ENCODE results near the gene OTOF. TPM values are rescaled to one million over a fixed set of nuclear protein-coding genes. Genes with fewer than 3 reads are reported as not detected.

OTOF gene
- total RNA-seq, 1 donor, result not detected

GRCh38 chr2:26432859-26433258 is 45.1 kb downstream of the OTOF start:
- Histone ChIP-seq H3K36me3 (ENCODE audit: insufficient read depth, low read length) (no peaks in the 10 kb centered on the region), H3K27ac (ENCODE audit: low read depth, low read length) (no peak overlapping the region), H3K9me3 (ENCODE audit: low read depth, low read length) (no peaks in the 10 kb centered on the region), H3K4me2 (ENCODE audit: insufficient read depth, low read length) (no peak overlapping the region), H3K4me3 (ENCODE audit: insufficient read depth, low read length) (no peak overlapping the region), H3K27me3 (ENCODE audit: insufficient read depth, low read length) (no peaks in the 10 kb centered on the region), H2AFZ (ENCODE audit: low read length) (no peak overlapping the region), H3K4me1 (ENCODE audit: insufficient read depth, low read length) (peaks cover 5% of the 10 kb centered on the region), H3K79me2 (ENCODE audit: insufficient read depth, low read length) (no peaks in the 10 kb centered on the region), H4K20me1 (ENCODE audit: insufficient read depth, low read length) (no peaks in the 10 kb centered on the region)
- no peak for TF ChIP-seq CTCF (IDR thresholded peaks at IDR 0.05; ENCODE audit: extremely low read depth, low read depth, low read length)
- DNase-seq (ENCODE audit: insufficient read length, low spot score, missing footprints), result no peak

- Histone ChIP-seq H2AFZ (ENCODE audit: low read length) (no peak overlapping the region), H3K79me2 (ENCODE audit: insufficient read depth, low read length) (no peaks in the 10 kb centered on the region), H4K20me1 (ENCODE audit: insufficient read depth, low read length) (no peaks in the 10 kb centered on the region), H3K4me1 (ENCODE audit: insufficient read depth, low read length) (peaks cover 5% of the 10 kb centered on the region), H3K27ac (ENCODE audit: low read depth, low read length) (no peak overlapping the region), H3K4me2 (ENCODE audit: insufficient read depth, low read length) (no peak overlapping the region), H3K36me3 (ENCODE audit: insufficient read depth, low read length) (no peaks in the 10 kb centered on the region), H3K9me3 (ENCODE audit: low read depth, low read length) (no peaks in the 10 kb centered on the region), H3K27me3 (ENCODE audit: insufficient read depth, low read length) (no peaks in the 10 kb centered on the region), H3K4me3 (ENCODE audit: insufficient read depth, low read length) (no peak overlapping the region)
- no peak for TF ChIP-seq CTCF (IDR thresholded peaks at IDR 0.05; ENCODE audit: extremely low read depth, low read depth, low read length)
- no peak for DNase-seq (ENCODE audit: insufficient read length, low spot score, missing footprints)
Measured at GRCh38 chr2:26432363-26432762, 45.6 kb downstream of the OTOF start.

- Histone ChIP-seq H3K4me3 (ENCODE audit: insufficient read depth, low read length) (no peak overlapping the region), H3K4me1 (ENCODE audit: insufficient read depth, low read length) (peaks cover 5% of the 10 kb centered on the region)
- no peak for DNase-seq (ENCODE audit: insufficient read length, low spot score, missing footprints)
Measured at GRCh38 chr2:26430826-26431225, 47.1 kb downstream of the OTOF start.

More at GRCh38 chr2:26430826-26431225, 47.1 kb downstream of the OTOF start:
- H3K4me2 ChIP-seq (ENCODE audit: insufficient read depth, low read length), result no peak overlapping the region
- H3K36me3 ChIP-seq (ENCODE audit: insufficient read depth, low read length), result no peaks in the 10 kb centered on the region
- H3K27me3 ChIP-seq (ENCODE audit: insufficient read depth, low read length), result no peaks in the 10 kb centered on the region
- no peaks in the 10 kb centered on the region for H3K79me2 ChIP-seq (ENCODE audit: insufficient read depth, low read length)
- no peaks in the 10 kb centered on the region for H3K9me3 ChIP-seq (ENCODE audit: low read depth, low read length)
- TF ChIP-seq CTCF (IDR thresholded peaks at IDR 0.05; ENCODE audit: extremely low read depth, low read depth, low read length), result no peak
- no peaks in the 10 kb centered on the region for H4K20me1 ChIP-seq (ENCODE audit: insufficient read depth, low read length)
- H3K27ac ChIP-seq (ENCODE audit: low read depth, low read length), result no peak overlapping the region
- H2AFZ ChIP-seq (ENCODE audit: low read length), result no peak overlapping the region

All from osteoblast (primary cell).